ENCODE measurements around the gene TIGD3. TPM values are rescaled to one million over a fixed set of nuclear protein-coding genes. Genes with fewer than 3 reads are reported as not detected.
A peak's percentile ranks its signal among the peaks of the same experiment; 100 is the strongest.

Gene TIGD3
- total and polyA plus RNA-seq, 10 of the 15 experiments (the other 5 are each of a cell fraction or from before 2014, with no cell fraction given), result 0.13 to 1.4 (median 0.57) TPM

DNA sequence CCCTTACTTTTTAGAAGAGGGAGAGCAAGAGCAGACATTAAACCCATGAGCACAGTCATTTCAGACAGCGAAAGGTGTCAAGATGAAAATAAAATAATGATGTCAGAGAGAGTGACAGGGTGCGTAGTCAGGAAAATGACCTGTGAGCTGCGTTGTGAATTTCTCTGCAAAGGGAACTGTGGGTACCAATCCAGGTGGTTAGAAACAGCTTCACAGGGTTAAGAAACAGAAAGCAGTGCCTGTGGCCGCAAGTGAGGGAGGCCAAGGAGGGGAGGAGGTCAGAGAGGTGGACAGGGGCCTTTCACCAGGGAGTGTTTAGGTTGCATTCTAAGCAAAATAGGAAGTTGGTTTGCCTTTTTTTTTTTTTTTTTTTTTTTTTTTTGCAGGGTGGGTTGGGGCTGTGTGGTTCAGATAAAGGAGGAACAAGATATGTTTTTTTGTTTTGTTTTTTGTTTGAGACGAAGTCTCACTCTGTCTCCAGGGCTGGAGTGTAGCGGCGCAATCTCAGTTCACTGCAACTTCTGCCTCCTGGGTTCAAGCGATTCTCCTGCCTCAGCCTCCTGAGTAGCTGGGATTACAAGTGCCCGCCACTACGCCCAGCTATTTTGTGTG, 7.9 kb downstream of the TIGD3 start (continued):
- no peak for TF ChIP-seq BCLAF1 (IDR thresholded peaks at IDR 0.05)
- TF ChIP-seq POU2F2 (IDR thresholded peaks at IDR 0.05; ENCODE audit: borderline replicate concordance, low read depth, low read length), result peak; percentile 27; the same call in 1 of the 3 replicates
- no peak for TF ChIP-seq RELA (IDR thresholded peaks at IDR 0.05; ENCODE audit: borderline replicate concordance, partially characterized antibody)
- TF ChIP-seq SREBF2 (IDR thresholded peaks at IDR 0.05; ENCODE audit: low read length), result no peak
- no peak for TF ChIP-seq POLR2AphosphoS2 (IDR thresholded peaks at IDR 0.05; ENCODE audit: low read depth, low read length)
- peak; percentile 55; the same call in 1 of the 2 replicates for TF ChIP-seq PAX5 (IDR thresholded peaks at IDR 0.05; ENCODE audit: borderline replicate concordance, low read depth, low read length)
- TF ChIP-seq HDAC6 (IDR thresholded peaks at IDR 0.05; ENCODE audit: unreplicated experiment), result no peak
- TF ChIP-seq, protein P1, sequence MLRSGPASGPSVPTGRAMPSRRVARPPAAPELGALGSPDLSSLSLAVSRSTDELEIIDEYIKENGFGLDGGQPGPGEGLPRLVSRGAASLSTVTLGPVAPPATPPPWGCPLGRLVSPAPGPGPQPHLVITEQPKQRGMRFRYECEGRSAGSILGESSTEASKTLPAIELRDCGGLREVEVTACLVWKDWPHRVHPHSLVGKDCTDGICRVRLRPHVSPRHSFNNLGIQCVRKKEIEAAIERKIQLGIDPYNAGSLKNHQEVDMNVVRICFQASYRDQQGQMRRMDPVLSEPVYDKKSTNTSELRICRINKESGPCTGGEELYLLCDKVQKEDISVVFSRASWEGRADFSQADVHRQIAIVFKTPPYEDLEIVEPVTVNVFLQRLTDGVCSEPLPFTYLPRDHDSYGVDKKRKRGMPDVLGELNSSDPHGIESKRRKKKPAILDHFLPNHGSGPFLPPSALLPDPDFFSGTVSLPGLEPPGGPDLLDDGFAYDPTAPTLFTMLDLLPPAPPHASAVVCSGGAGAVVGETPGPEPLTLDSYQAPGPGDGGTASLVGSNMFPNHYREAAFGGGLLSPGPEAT (IDR thresholded peaks at IDR 0.05; ENCODE audit: low read depth), result peak; percentile 77
- no peak for TF ChIP-seq HCFC1 (IDR thresholded peaks at IDR 0.05; ENCODE audit: low read length)
- no peak for TF ChIP-seq TBL1XR1 (IDR thresholded peaks at IDR 0.05; ENCODE audit: low read depth, low read length)
- TF ChIP-seq, protein P2, sequence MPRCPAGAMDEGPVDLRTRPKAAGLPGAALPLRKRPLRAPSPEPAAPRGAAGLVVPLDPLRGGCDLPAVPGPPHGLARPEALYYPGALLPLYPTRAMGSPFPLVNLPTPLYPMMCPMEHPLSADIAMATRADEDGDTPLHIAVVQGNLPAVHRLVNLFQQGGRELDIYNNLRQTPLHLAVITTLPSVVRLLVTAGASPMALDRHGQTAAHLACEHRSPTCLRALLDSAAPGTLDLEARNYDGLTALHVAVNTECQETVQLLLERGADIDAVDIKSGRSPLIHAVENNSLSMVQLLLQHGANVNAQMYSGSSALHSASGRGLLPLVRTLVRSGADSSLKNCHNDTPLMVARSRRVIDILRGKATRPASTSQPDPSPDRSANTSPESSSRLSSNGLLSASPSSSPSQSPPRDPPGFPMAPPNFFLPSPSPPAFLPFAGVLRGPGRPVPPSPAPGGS (IDR thresholded peaks at IDR 0.05; ENCODE audit: borderline replicate concordance, insufficient read depth, low read depth, low read length, poor library complexity, severe bottlenecking), result no peak
- peak; percentile 21; the same call in 1 of the 2 replicates for TF ChIP-seq HDGF (IDR thresholded peaks at IDR 0.05)
- no peak for TF ChIP-seq TARDBP (IDR thresholded peaks at IDR 0.05; ENCODE audit: borderline replicate concordance)
- no peak for TF ChIP-seq CHD4 (IDR thresholded peaks at IDR 0.05)
- no peak for TF ChIP-seq USF2 (IDR thresholded peaks at IDR 0.05; ENCODE audit: borderline replicate concordance, low read depth, low read length)
- TF ChIP-seq RAD21 (IDR thresholded peaks at IDR 0.05; ENCODE audit: insufficient read depth, low read depth, low read length), result no peak
- no peak for TF ChIP-seq MYC (IDR thresholded peaks at IDR 0.05; ENCODE audit: insufficient read depth, insufficient read length, insufficient replicate concordance, low read length, severe bottlenecking)
- TF ChIP-seq CBX5 (IDR thresholded peaks at IDR 0.05; ENCODE audit: low read depth), result no peak
- TF ChIP-seq KDM1A (IDR thresholded peaks at IDR 0.05; ENCODE audit: borderline replicate concordance), result no peak
- no peak for TF ChIP-seq MXI1 (IDR thresholded peaks at IDR 0.05; ENCODE audit: low read depth, low read length)
- no peak for TF ChIP-seq SMAD1 (IDR thresholded peaks at IDR 0.05; ENCODE audit: low read depth, partially characterized antibody)
- peak; percentile 92 for TF ChIP-seq CREM (IDR thresholded peaks at IDR 0.05; ENCODE audit: low read depth)
- TF ChIP-seq ATF3 (IDR thresholded peaks at IDR 0.05; ENCODE audit: borderline replicate concordance, extremely low read depth, low read depth, low read length), result no peak
